ENCODE data around the gene AP2A1. TPM values are rescaled to one million over a fixed set of nuclear protein-coding genes. Genes with fewer than 3 reads are reported as not detected.

AP2A1 gene
- total and polyA plus RNA-seq, 10 of the 15 experiments (the other 5 are each of a cell fraction or from before 2014, with no cell fraction given) = 0.68 to 78.8 (median 33.8) TPM

- Histone ChIP-seq H3K36me3 (ENCODE audit: control insufficient read depth in 2 of 2, insufficient read depth in 2 of 2, low read length in 1 of 2) (no peaks in the 10 kb centered on the region), H3K4me2 (ENCODE audit: control insufficient read depth, insufficient read depth) (no peak overlapping the region), H4K20me1 (ENCODE audit: control insufficient read depth, insufficient read depth) (no peaks in the 10 kb centered on the region), H3K9ac (ENCODE audit: control insufficient read depth, insufficient read depth, low read length) (no peak overlapping the region), H3K79me2 (ENCODE audit: control insufficient read depth, insufficient read depth, low read length) (no peaks in the 10 kb centered on the region), H3K4me3 (no peak overlapping the region), H2AFZ (ENCODE audit: control insufficient read depth, low read depth, low read length) (no peak overlapping the region), H3K27me3 (replicated peaks in 1 of 2; ENCODE audit: control insufficient read depth in 2 of 2, insufficient read depth in 2 of 2, low read length in 1 of 2) (no peaks in the 10 kb centered on the region), H3K9me3 (replicated peaks; ENCODE audit: control insufficient read depth, insufficient read depth, low read length) (no peaks in the 10 kb centered on the region; the same call in 2 of the 3 replicates), H3K27ac (ENCODE audit: control insufficient read depth, insufficient read depth) (no peak overlapping the region), H3K4me1 (ENCODE audit: control insufficient read depth, insufficient read depth, low read length) (no peaks in the 10 kb centered on the region)
- ChIA-PET RAD21 (ENCODE audit: unreplicated experiment) (no interaction called here), POLR2A (interaction anchor here (0.6 kb wide), 1 partner anchor 209 kb away, joined by 3 read pairs; no protein-coding TSS in a partner anchor), SMC1A (ENCODE audit: uncharacterized antibody, unreplicated experiment) (interaction anchor here (0.6 kb wide), 1 partner anchor 73 kb away, joined by 3 read pairs; no protein-coding TSS in a partner anchor), CTCF (interaction anchor here (1.3 kb wide), 1 partner anchor 58 kb away, joined by 3 read pairs; no protein-coding TSS in a partner anchor)
- no TSS peak for BruUV-seq (replicated peaks)
- intact Hi-C loops (cut with micrococcal nuclease; ENCODE audit: unreplicated experiment) (no loop called here), in situ Hi-C loops (cut with MboI) (no loop called here)
- DNase-seq (ENCODE audit: low read depth, low spot score) (no peak), ATAC-seq (peak; percentile 42; the same call in 1 of the 3 replicates), FAIRE-seq (no peak)
- WGBS (ENCODE audit: insufficient coverage, insufficient replicate concordance, low lambda C conversion rate, missing lambda C conversion rate) = 51% methylated on average over 6 of the region's 6 CpGs
- peak; percentile 64; the same call in 1 of the 2 replicates for TF ChIP-seq ATF3 (IDR thresholded peaks at IDR 0.05; ENCODE audit: borderline replicate concordance, extremely low read depth, low read depth, low read length)
- no peak for TF ChIP-seq RB1 (IDR thresholded peaks at IDR 0.05; ENCODE audit: borderline replicate concordance)
- TF ChIP-seq NFYB (IDR thresholded peaks at IDR 0.05; ENCODE audit: insufficient read depth, low read depth, low read length) = peak; percentile 88
- no peak for TF ChIP-seq HDGF (IDR thresholded peaks at IDR 0.05)
- peak; percentile 9; the same call in 1 of the 2 replicates for TF ChIP-seq USF2 (IDR thresholded peaks at IDR 0.05; ENCODE audit: borderline replicate concordance, low read depth, low read length)
- TF ChIP-seq HCFC1 (IDR thresholded peaks at IDR 0.05; ENCODE audit: low read length) = peak; percentile 59
- peak; percentile 65 for TF ChIP-seq SIX5 (IDR thresholded peaks at IDR 0.05; ENCODE audit: low read depth, low read length, severe bottlenecking)
- peak; percentile 59; the same call in 1 of the 2 replicates for TF ChIP-seq RAD51 (IDR thresholded peaks at IDR 0.05)
- TF ChIP-seq USF1 (IDR thresholded peaks at IDR 0.05; ENCODE audit: borderline replicate concordance, extremely low read length, insufficient read depth, low read depth, low read length) = peak; percentile 70
Measured at GRCh38 chr19:49749055-49749716, 17.6 kb upstream of the AP2A1 start.

Data from GM12878 (cell line).